HFF-Myc (cell line): Measurements from ENCODE around the gene RUSC2.
A peak's percentile ranks its signal among the peaks of the same experiment; 100 is the strongest.

Experiments used
- DNase-seq: peaks from one replicate; pipeline ENCODE4 v3.0.0-alpha.2; 2011; ENCODE audit warnings: low read depth; ENCODE audit errors: extremely low read depth
- H3K4me3 ChIP-seq: replicated peaks from 2 replicates; pipeline ENCODE4 v1.5.1; 2011; ENCODE audit warnings: low read depth, mild to moderate bottlenecking, control low read depth, low read length
- TF ChIP-seq, protein P1 (sequence below): IDR thresholded peaks from 2 replicates; pipeline ENCODE4 v1.5.1; 2012; ENCODE audit warnings: mild to moderate bottlenecking, low read depth, low read length, control low read depth; ENCODE audit errors: missing control alignments

RUSC2 gene, protein sequence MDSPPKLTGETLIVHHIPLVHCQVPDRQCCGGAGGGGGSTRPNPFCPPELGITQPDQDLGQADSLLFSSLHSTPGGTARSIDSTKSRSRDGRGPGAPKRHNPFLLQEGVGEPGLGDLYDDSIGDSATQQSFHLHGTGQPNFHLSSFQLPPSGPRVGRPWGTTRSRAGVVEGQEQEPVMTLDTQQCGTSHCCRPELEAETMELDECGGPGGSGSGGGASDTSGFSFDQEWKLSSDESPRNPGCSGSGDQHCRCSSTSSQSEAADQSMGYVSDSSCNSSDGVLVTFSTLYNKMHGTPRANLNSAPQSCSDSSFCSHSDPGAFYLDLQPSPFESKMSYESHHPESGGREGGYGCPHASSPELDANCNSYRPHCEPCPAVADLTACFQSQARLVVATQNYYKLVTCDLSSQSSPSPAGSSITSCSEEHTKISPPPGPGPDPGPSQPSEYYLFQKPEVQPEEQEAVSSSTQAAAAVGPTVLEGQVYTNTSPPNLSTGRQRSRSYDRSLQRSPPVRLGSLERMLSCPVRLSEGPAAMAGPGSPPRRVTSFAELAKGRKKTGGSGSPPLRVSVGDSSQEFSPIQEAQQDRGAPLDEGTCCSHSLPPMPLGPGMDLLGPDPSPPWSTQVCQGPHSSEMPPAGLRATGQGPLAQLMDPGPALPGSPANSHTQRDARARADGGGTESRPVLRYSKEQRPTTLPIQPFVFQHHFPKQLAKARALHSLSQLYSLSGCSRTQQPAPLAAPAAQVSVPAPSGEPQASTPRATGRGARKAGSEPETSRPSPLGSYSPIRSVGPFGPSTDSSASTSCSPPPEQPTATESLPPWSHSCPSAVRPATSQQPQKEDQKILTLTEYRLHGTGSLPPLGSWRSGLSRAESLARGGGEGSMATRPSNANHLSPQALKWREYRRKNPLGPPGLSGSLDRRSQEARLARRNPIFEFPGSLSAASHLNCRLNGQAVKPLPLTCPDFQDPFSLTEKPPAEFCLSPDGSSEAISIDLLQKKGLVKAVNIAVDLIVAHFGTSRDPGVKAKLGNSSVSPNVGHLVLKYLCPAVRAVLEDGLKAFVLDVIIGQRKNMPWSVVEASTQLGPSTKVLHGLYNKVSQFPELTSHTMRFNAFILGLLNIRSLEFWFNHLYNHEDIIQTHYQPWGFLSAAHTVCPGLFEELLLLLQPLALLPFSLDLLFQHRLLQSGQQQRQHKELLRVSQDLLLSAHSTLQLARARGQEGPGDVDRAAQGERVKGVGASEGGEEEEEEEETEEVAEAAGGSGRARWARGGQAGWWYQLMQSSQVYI (N-terminal part only)

DNA sequence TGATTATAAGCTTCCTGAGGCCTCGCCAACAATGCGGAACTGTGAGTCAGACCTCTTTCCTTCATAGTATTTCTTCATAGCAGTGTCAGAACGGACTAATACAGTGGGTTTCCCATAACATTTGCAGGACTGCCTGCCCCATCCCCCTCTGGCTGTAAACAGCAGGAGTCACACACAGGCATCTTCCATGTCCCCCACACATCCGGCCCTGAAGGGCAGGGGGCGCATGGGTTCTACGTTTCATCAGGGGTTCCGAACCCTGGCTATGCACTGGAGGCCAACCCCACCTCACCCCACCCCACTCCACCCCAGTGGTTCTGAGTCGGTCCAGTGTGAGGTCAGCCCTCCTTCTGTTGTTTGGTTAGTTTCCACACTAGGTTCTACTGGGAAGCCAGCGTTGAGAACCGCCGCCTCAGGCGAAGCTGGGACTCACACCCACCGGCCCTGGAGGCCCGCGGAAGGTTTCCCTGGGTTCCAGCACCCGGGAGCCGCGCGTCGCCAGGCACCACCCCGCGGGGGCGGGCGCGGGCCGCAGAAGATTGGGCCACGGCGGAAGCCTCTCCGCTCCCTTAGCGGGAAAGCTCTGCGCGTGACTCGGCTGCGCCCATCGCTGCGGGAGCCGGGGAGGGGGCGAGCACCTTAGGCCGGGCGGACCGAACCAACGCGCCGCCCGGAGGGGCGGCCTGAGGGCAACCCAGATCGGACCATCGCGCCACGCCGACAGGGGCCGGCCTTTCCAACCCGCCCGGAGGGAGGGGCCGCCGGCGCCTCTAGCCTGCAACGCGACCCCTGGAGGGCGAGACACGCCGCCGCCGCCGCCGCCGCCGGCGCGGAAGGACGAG lies at the start of gene RUSC2:
Gene RUSC2 (plus strand): TSS at position 799 of the 842 bp plus-strand sequence. CDS start 56,411 bp downstream, outside the sequence.
- peak; percentile 58 for DNase-seq
- TF ChIP-seq, protein P1, sequence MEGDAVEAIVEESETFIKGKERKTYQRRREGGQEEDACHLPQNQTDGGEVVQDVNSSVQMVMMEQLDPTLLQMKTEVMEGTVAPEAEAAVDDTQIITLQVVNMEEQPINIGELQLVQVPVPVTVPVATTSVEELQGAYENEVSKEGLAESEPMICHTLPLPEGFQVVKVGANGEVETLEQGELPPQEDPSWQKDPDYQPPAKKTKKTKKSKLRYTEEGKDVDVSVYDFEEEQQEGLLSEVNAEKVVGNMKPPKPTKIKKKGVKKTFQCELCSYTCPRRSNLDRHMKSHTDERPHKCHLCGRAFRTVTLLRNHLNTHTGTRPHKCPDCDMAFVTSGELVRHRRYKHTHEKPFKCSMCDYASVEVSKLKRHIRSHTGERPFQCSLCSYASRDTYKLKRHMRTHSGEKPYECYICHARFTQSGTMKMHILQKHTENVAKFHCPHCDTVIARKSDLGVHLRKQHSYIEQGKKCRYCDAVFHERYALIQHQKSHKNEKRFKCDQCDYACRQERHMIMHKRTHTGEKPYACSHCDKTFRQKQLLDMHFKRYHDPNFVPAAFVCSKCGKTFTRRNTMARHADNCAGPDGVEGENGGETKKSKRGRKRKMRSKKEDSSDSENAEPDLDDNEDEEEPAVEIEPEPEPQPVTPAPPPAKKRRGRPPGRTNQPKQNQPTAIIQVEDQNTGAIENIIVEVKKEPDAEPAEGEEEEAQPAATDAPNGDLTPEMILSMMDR, result peak; percentile 28
- peak within 1 kb of the TSS; percentile 84 for H3K4me3 ChIP-seq

DNA sequence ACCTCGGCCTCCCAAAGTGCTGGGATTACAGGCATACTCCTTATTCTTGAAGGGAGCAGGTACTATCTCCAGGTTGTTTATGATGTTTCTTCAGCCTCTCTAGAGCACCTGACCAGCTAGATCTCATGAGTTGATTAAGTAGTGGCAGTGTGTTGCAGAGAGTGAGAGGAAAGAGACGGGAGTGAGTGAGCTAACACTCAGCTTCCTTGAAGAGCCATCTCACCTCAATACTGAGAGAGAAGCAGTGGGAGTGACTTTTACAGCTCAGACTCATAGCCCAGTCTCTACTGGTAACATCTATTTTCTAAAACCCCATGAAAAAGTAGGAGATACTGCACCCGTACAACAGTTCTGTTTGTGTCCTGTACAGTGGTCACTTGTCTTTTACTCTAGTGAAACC lies 43.9 kb upstream of the RUSC2 start:
- DNase-seq, result no peak
- H3K4me3 ChIP-seq, result no peak overlapping the region
- TF ChIP-seq, protein P1, result no peak

DNA sequence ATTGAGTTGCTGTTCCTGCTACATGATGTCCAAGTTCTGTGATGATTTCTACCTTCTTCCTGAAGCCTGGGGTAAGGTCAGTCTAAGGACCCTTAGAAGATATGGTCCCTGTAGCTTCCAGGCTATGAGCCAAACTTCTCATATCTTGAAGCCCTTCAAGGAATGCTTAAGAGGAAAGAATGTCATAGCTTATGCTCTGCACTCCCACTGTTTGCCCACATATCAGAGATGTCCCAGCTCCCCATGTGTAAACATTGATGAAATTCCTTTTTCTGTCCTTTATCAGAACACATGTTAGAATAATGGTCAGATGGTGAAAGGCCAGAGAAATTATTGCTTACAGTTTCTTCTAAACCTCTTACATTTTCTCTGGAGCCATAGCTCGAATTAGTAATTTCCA lies 41.4 kb upstream of the RUSC2 start:
- DNase-seq, result no peak
- TF ChIP-seq, protein P1, result no peak
- no peak overlapping the region for H3K4me3 ChIP-seq

DNA sequence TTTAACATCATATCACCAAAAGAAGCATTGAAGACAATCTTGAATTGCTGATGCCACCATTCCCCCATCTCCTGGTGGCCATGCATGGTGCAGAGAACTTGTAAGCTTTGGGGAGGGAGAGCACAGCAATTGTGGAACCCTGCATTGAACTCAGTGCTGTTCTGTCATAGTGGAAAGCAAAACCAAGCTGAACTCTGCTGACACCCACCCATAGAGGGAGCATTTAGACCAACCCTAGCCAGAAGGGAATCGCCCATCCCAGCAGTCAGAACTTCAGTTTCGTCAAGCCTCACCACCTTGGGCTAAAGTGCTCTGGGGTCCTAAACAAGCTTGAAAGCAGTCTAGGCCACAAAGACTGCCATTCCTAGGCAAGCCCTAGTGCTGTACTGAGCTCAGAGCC lies 37.4 kb upstream of the RUSC2 start:
- DNase-seq, result no peak
- TF ChIP-seq, protein P1, result peak; percentile 39
- no peak overlapping the region for H3K4me3 ChIP-seq

DNA sequence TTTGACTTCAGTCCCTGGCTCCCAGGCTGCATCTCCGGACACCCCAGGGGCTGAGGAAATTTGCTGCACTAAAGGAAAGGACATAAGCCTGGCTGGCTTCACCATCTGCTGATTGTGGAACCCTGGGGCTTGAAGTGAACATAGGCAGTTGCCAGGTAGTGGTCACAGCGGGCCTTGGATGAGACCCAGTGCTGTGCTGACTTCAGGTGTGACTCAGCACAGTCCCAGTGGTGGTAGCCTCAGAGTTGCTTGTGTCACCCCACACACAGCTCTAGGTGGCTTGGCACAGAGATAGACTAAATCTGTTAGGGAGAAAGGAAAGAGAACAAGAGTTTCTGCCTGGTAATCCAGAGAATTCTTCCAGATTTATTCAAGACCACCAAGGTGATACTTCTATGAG lies 36.1 kb upstream of the RUSC2 start:
- H3K4me3 ChIP-seq, result no peak overlapping the region
- TF ChIP-seq, protein P1, result no peak
- no peak for DNase-seq
